GM21526 (cell line): ENCODE measurements around the gene TOMM40.
"Not testable (repeated sequence)": the region's sequence is repeated elsewhere in the genome, so short reads cannot be mapped to it uniquely, and the experiment has no call there.

Experiments
- ATAC-seq: cut with Tn5 transposase; IDR thresholded peaks from one replicate; pipeline ENCODE4 v1.9.1; 2021; ENCODE audit warnings: moderate library complexity; ENCODE audit not compliant: unreplicated experiment, low FRiP score

Gene TOMM40

GRCh38 chr19:44893332-44894051, 2.4 kb downstream of the TOMM40 start:
- no peak for ATAC-seq

- ATAC-seq = no peak
Observed at GRCh38 chr19:44894052-44894400, 3.0 kb downstream of the TOMM40 start.

GRCh38 chr19:44894946-44895345, 3.9 kb downstream of the TOMM40 start:
- ATAC-seq = no peak

GRCh38 chr19:44897835-44898234, 6.8 kb downstream of the TOMM40 start:
- no peak for ATAC-seq

GRCh38 chr19:44900328-44901244, 9.5 kb downstream of the TOMM40 start:
- ATAC-seq = no peak

GRCh38 chr19:44903216-44903601, 12.2 kb downstream of the TOMM40 start:
- no peak for ATAC-seq

- ATAC-seq = no peak
Observed at GRCh38 chr19:44903602-44904425, 12.8 kb downstream of the TOMM40 start.

- no peak for ATAC-seq
Observed at GRCh38 chr19:44904426-44904994, 13.5 kb downstream of the TOMM40 start.

GRCh38 chr19:44905437-44906160, 14.5 kb downstream of the TOMM40 start, which contains the start of gene APOE:
Gene APOE, plus strand, starts transcription at chr19:44905796. Its CDS starts 829 bp downstream, at chr19:44906625.
- ATAC-seq = no peak

- ATAC-seq = no peak
Observed at GRCh38 chr19:44907613-44908012, 16.6 kb downstream of the TOMM40 start.

- no peak for ATAC-seq
Observed at GRCh38 chr19:44908074-44908835, 17.2 kb downstream of the TOMM40 start.

- ATAC-seq = no peak
Observed at GRCh38 chr19:44908836-44909261, 17.8 kb downstream of the TOMM40 start.

GRCh38 chr19:44909775-44910174, 18.7 kb downstream of the TOMM40 start:
- no peak for ATAC-seq

GRCh38 chr19:44911896-44912295, 20.8 kb downstream of the TOMM40 start:
- not testable (repeated sequence) for ATAC-seq

GRCh38 chr19:44912854-44913253, 21.8 kb downstream of the TOMM40 start:
- ATAC-seq = no peak

- ATAC-seq = not testable (repeated sequence)
Observed at GRCh38 chr19:44913512-44914432, 22.7 kb downstream of the TOMM40 start.

GRCh38 chr19:44914433-44915206, 23.6 kb downstream of the TOMM40 start, which contains the start of gene APOC1:
Gene APOC1, plus strand, starts transcription at chr19:44914608. Its CDS starts 284 bp downstream, at chr19:44914892.
- ATAC-seq = peak; percentile 93
